HEK293 (cell line): ENCODE results near the gene KIAA0753.

Source experiments
- CTCF ChIP-seq: fragments of 450-650 bp; formaldehyde crosslinking; IDR thresholded peaks from 2 replicates; pipeline ENCODE4 v1.5.1; 2016; ENCODE audit warnings: missing biosample characterization, missing genetic modification characterization
- KLF16 ChIP-seq: fragments of 450-650 bp; formaldehyde crosslinking; IDR thresholded peaks from 2 replicates; pipeline ENCODE4 v1.5.1; 2017; ENCODE audit warnings: missing biosample characterization, missing genetic modification characterization
- ZNF837 ChIP-seq: fragments of 450-650 bp; formaldehyde crosslinking; IDR thresholded peaks from 2 replicates; pipeline ENCODE4 v1.5.1; 2016; ENCODE audit warnings: missing biosample characterization, missing genetic modification characterization

- no peak for TF ChIP-seq KLF16
- no peak for TF ChIP-seq CTCF
- TF ChIP-seq ZNF837 (tag by site-specific recombination) = no peak
Observed at GRCh38 chr17:6643451-6644125, 3.1 kb upstream of the KIAA0753 start.
